ENCODE data around the gene TRAF3IP3. TPM values are rescaled to one million over a fixed set of nuclear protein-coding genes. Genes with fewer than 3 reads are reported as not detected.

The TRAF3IP3 gene
- total RNA-seq, 6 experiments from 2014 or later: 0.95 to 7.7 (median 1.6) TPM

DNA sequence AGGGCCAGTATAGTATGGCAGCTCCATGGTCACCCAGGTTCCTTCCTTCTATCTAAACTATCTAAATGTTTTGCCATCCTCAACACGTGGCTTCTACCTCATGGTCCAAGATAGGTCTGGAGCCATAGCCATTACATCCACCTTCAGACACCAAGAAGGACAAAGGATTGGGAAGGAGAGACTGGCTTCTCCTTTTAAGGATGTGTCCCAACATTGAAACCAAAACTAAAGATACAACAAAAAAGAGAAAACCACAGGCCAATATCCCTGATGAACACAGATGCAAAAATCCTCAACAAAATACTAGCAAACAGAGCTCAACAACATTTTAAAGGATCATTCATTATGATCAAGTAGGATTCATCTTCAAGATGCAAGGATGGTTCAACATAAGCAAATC, 26.4 kb upstream of the TRAF3IP3 start:
- intact Hi-C loops (cut with DNase I): no loop called here
- no peaks in the 10 kb centered on the region for H3K27me3 ChIP-seq
- H3K4me1 ChIP-seq: peaks cover 0 to 42% (median 11%) of the 10 kb centered on the region in 4 donors
- 64% methylated on average over 1 of the region's 1 CpG for WGBS (ENCODE audit: insufficient coverage, low coverage, low lambda C conversion rate, missing lambda C conversion rate)
- H3K4me3 ChIP-seq: no peak overlapping the region
- H3K27ac ChIP-seq: no peak overlapping the region
- no peak for DNase-seq
- H3K9me3 ChIP-seq: no peaks in the 10 kb centered on the region
- no peak for ATAC-seq
- H3K36me3 ChIP-seq: peaks cover 0 to 13% (median 5%) of the 10 kb centered on the region in 4 donors
- no peak for TF ChIP-seq POLR2A (IDR thresholded peaks at IDR 0.05)
- TF ChIP-seq, protein P1, sequence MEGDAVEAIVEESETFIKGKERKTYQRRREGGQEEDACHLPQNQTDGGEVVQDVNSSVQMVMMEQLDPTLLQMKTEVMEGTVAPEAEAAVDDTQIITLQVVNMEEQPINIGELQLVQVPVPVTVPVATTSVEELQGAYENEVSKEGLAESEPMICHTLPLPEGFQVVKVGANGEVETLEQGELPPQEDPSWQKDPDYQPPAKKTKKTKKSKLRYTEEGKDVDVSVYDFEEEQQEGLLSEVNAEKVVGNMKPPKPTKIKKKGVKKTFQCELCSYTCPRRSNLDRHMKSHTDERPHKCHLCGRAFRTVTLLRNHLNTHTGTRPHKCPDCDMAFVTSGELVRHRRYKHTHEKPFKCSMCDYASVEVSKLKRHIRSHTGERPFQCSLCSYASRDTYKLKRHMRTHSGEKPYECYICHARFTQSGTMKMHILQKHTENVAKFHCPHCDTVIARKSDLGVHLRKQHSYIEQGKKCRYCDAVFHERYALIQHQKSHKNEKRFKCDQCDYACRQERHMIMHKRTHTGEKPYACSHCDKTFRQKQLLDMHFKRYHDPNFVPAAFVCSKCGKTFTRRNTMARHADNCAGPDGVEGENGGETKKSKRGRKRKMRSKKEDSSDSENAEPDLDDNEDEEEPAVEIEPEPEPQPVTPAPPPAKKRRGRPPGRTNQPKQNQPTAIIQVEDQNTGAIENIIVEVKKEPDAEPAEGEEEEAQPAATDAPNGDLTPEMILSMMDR (IDR thresholded peaks at IDR 0.05): no peak

DNA sequence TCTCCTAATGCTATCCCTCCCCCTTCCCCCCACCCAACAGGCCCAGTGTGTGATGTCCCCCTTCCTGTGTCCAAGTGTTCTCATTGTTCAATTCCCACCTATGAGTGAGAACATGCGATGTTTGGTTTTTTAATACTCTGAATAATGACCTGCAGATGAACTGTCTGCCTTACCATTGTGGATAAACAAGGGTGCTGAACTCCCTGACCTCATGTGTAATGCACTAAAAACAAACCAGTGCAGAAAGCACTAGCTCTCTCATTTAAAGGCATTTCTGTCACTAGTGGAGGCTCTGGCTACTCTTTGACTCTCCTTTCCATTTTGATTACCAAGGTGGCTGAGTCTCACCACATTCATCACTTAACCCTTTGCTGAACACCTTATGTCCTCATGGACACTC, 23.1 kb upstream of the TRAF3IP3 start:
- no peak overlapping the region for H3K4me3 ChIP-seq
- intact Hi-C loops (cut with DNase I): no loop called here
- peaks cover 0 to 41% (median 4%) of the 10 kb centered on the region in 4 donors for H3K4me1 ChIP-seq
- peak; percentile 76 to 94 (median 87) for ATAC-seq
- peak overlapping the region in 2 of 3 donors; percentile 53 to 78 for H3K27ac ChIP-seq
- peaks cover 0 to 22% (median 6%) of the 10 kb centered on the region in 4 donors for H3K36me3 ChIP-seq
- H3K9me3 ChIP-seq: no peaks in the 10 kb centered on the region
- WGBS (ENCODE audit: insufficient coverage, low coverage, low lambda C conversion rate, missing lambda C conversion rate): 33% methylated on average over 1 of the region's 1 CpG
- no peaks in the 10 kb centered on the region for H3K27me3 ChIP-seq
- DNase-seq: no peak
- TF ChIP-seq, protein P1 (IDR thresholded peaks at IDR 0.05): no peak
- TF ChIP-seq POLR2A (IDR thresholded peaks at IDR 0.05): no peak

DNA sequence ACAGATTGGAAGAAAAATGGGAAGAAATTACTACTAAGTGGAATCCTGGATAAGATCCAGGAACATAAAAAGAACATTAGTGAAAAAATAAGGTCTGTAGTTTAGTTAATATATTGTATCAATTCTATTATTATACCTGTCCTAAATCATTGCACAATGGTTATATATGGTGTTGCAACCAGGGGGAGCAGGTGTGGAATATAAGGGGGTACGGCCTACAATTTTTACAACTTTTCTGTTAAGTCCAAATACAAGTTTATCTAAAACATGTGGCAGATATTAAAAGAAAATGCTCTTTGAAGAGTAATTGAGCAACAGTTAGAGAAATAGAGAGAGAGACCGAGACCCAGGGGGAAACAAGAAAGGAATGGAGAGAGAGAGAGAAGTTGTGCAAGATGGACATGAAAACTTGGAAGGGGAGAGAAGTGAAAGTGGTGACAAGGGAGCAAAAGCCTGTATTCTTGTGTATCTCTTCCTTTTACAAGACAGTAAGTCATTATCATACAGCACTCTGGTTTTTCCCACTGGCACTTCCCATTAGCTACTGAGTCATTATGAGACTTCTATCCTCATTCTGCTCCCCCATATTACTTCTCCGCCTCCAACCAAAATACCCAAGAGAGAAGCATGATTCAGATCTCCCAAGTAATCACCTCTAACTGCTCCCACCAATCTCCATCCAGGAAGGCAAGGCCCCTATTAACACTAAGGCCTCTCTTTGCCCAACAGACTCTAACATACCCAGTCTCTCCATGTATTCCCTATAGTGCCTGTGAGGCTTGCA, 22.3 kb upstream of the TRAF3IP3 start:
- Histone ChIP-seq H3K36me3 (peaks cover 0 to 22% (median 6%) of the 10 kb centered on the region in 4 donors), H3K27ac (peak overlapping the region in 2 of 3 donors; percentile 53 to 78), H3K9me3 (no peaks in the 10 kb centered on the region), H3K4me3 (no peak overlapping the region), H3K27me3 (no peaks in the 10 kb centered on the region), H3K4me1 (peaks cover 0 to 34% (median 4%) of the 10 kb centered on the region in 4 donors)
- DNase-seq: no peak
- intact Hi-C loops (cut with DNase I): no loop called here
- no peak for TF ChIP-seq POLR2A (IDR thresholded peaks at IDR 0.05)
- TF ChIP-seq, protein P1 (IDR thresholded peaks at IDR 0.05): no peak
- ATAC-seq: peak in 2 of 4 donors; percentile 9 to 26
- 68% methylated on average over 3 of the region's 3 CpGs for WGBS (ENCODE audit: insufficient coverage, low coverage, low lambda C conversion rate, missing lambda C conversion rate)

DNA sequence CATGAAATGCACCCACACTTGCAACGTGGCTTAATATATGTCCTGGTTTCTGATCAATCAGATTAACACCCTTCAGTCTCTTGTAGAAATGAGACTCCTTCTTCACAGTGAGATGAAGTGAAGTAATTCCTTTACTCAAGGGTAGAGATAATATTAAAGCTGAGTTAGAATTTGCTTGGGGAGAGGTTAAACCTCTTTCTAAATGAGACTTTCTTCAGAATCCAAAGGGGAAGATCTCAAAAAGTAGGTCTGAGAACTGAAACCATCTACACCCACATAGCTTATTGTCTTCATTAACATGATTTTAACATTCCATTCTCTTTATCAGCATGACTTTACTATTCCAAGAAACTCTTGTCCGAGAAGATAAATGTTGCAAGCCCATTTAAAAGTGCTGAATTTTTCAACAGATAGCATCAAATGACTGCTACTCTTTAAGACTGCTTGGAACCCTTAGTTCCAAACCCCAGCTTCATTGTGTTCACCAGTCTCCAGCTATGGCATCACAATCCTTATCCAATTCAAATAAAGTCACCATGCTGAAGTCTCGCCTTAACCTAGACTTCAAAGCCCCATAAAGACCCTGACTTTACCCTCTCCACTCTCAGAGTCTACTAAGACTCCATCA, 19.2 kb upstream of the TRAF3IP3 start:
- WGBS (ENCODE audit: insufficient coverage, low coverage, low lambda C conversion rate, missing lambda C conversion rate): 41% methylated on average over 3 of the region's 3 CpGs

More for the DNA sequence above, 19.2 kb upstream of the TRAF3IP3 start:
- H3K36me3 ChIP-seq: peaks cover 0 to 22% (median 6%) of the 10 kb centered on the region in 4 donors
- H3K4me1 ChIP-seq: peaks cover 0 to 33% (median 9%) of the 10 kb centered on the region in 4 donors
- peak overlapping the region in 2 of 3 donors; percentile 13 to 47 for H3K27ac ChIP-seq
- H3K4me3 ChIP-seq: no peak overlapping the region
- no peaks in the 10 kb centered on the region for H3K9me3 ChIP-seq
- ATAC-seq: no peak
- no peaks in the 10 kb centered on the region for H3K27me3 ChIP-seq
- DNase-seq: no peak
- TF ChIP-seq, protein P1 (IDR thresholded peaks at IDR 0.05): no peak
- TF ChIP-seq POLR2A (IDR thresholded peaks at IDR 0.05): no peak
- intact Hi-C loops (cut with DNase I): no loop called here

All from right lobe of liver (tissue), 6 donors.